Measurements from ENCODE around the gene RAD51D.

- no peak for TF ChIP-seq POLR2AphosphoS5 (IDR thresholded peaks at IDR 0.05; ENCODE audit: low read depth)
- no peak for TF ChIP-seq CTCF (IDR thresholded peaks at IDR 0.05; ENCODE audit: insufficient read depth, low read length)
- TF ChIP-seq REST (IDR thresholded peaks at IDR 0.05; ENCODE audit: insufficient replicate concordance, low read depth) = no peak
These were observed 39.9 kb downstream of the RAD51D start for GRCh38 chr17:35079547-35080423.
